NCI-H2171 (cell line): Measurements from ENCODE around the gene EHF.

Experiments used
- DNase-seq: peaks from one replicate; lab custom pipeline; 2025; lab: John Stamatoyannopoulos, UW

The EHF gene

GRCh38 chr11:34602245-34602644 lies 18.6 kb upstream of the EHF start:
- no peak for DNase-seq

GRCh38 chr11:34603129-34604001 lies 17.5 kb upstream of the EHF start:
- no peak for DNase-seq

- no peak for DNase-seq
Measured at GRCh38 chr11:34604145-34604544, 16.7 kb upstream of the EHF start.

GRCh38 chr11:34604911-34605310 lies 16.0 kb upstream of the EHF start:
- no peak for DNase-seq

- DNase-seq = no peak
Measured at GRCh38 chr11:34605481-34606325, 15.2 kb upstream of the EHF start.

- DNase-seq = no peak
Measured at GRCh38 chr11:34606326-34607120, 14.4 kb upstream of the EHF start.

- no peak for DNase-seq
Measured at GRCh38 chr11:34609187-34609751, 11.6 kb upstream of the EHF start.

GRCh38 chr11:34609850-34610249 lies 11.0 kb upstream of the EHF start:
- no peak for DNase-seq

GRCh38 chr11:34610324-34611041 lies 10.4 kb upstream of the EHF start:
- no peak for DNase-seq

GRCh38 chr11:34613015-34613414 lies 7.9 kb upstream of the EHF start:
- no peak for DNase-seq

GRCh38 chr11:34613552-34614056 lies 7.3 kb upstream of the EHF start:
- DNase-seq = no peak

GRCh38 chr11:34614344-34615104 lies 6.4 kb upstream of the EHF start:
- no peak for DNase-seq

- no peak for DNase-seq
Measured at GRCh38 chr11:34616086-34616485, 4.8 kb upstream of the EHF start.

- DNase-seq = no peak
Measured at GRCh38 chr11:34616830-34617504, 3.9 kb upstream of the EHF start.

- DNase-seq = no peak
Measured at GRCh38 chr11:34618406-34618805, 2.5 kb upstream of the EHF start.

GRCh38 chr11:34619062-34619516 lies 1.8 kb upstream of the EHF start:
- DNase-seq = no peak

- no peak for DNase-seq
Measured at GRCh38 chr11:34620202-34620601, 691 bp upstream of the EHF start.

- no peak for DNase-seq
Measured at GRCh38 chr11:34621876-34622275, 983 bp downstream of the EHF start.

GRCh38 chr11:34623463-34623862 lies 2.6 kb downstream of the EHF start:
- no peak for DNase-seq

GRCh38 chr11:34624069-34624468 lies 3.2 kb downstream of the EHF start:
- DNase-seq = no peak
